ENCODE results near the gene SASS6.

SASS6 gene

GRCh38 chr1:100132566-100133477 lies at the start of gene SASS6, which contains the start of gene TRMT13:
Gene SASS6 (minus strand): TSS chr1:100132930. CDS start chr1:100132814, 116 bp downstream.
Gene TRMT13 (plus strand): TSS chr1:100133163. CDS start chr1:100133169, 6 bp downstream.
- DNase-seq (ENCODE audit: low read depth in 2 of 2), result peak; percentile 79 to 88

GRCh38 chr1:100178091-100178490 lies 45.4 kb upstream of the SASS6 start, which contains the start of gene LRRC39:
Gene LRRC39 (minus strand): TSS chr1:100178256. CDS start chr1:100168516, 9,740 bp downstream.
- no peak for DNase-seq (ENCODE audit: low read depth in 2 of 2)

DNA sequence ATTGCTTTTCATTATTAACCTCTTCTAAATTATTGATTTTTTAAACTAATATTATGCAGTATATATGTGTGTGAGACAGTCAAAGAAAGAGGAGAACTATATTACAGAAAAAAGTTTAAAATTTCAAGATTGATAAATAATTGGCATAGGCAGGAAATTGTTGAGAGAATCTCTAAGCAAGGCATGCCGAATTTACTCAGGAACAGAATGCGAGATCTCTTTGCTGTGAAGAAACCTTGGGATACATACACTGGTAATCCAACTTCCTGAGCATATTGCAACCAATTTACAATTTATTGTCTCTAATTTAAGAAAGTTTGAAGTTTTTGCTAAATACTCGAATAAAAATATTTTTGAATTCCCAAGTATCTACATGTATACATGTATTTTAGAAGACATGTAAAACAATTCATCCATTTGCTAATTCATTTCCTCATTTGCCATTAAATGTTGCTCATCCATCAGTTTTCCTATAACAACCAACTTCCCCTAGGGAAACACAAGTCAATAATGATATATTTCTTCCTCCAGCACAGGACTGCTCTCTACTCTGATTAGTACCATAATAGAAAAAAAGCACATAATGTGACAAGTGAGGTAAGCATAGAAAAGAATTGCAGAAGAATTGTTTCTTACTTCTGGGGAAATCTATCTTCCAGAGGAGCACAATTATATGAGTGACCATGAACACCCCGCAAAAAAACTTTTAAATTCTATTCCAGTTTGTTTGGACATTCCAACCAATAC lies 44.7 kb upstream of the SASS6 start:
- no peak for DNase-seq (ENCODE audit: low read depth in 2 of 2)

DNA sequence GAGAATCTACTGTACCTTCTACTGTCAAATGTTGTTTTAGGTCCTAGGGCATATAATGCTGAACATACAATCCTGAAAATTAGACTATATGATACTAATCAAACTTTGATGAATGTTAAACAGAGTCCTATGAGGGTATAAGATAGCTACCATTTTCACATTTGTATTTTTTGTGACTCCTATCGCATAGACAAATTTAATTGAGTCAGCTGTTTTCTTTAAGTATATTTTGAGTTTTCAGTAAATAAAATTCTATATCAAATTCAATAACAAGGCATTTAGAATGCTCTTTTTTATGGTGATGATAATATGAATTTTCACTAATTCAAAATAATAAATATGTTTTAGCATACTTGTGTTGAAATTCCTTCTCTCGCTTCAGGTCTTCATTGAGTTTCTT lies 35.3 kb upstream of the SASS6 start:
- DNase-seq (ENCODE audit: low read depth in 2 of 2), result no peak

DNA sequence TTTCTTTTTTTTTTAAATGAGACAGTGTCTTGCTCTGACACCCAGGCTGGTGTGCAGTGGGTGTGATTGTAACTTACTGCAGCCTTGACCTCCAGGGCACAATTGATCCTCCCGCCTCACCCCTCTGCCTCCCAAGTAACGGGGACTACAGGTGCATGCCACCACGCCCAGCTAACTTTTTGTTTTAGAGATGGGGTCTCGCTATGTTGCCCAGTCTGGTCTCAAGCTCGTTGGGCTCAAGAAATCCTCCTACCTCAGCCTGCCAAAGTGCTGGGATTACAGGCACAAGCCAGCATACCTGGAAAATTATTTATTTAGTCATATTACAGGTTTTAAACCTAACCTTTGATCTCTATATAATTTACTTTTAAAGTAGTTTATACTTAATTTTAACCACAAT lies 32.0 kb upstream of the SASS6 start:
- DNase-seq (ENCODE audit: low read depth in 2 of 2), result no peak

GRCh38 chr1:100164216-100164615 lies 31.5 kb upstream of the SASS6 start:
- DNase-seq (ENCODE audit: low read depth in 2 of 2), result no peak

GRCh38 chr1:100162881-100163280 lies 30.2 kb upstream of the SASS6 start:
- no peak for DNase-seq (ENCODE audit: low read depth in 2 of 2)

GRCh38 chr1:100152271-100152670 lies 19.5 kb upstream of the SASS6 start:
- no peak for DNase-seq (ENCODE audit: low read depth in 2 of 2)

GRCh38 chr1:100151679-100152078 lies 18.9 kb upstream of the SASS6 start:
- no peak for DNase-seq (ENCODE audit: low read depth in 2 of 2)

DNA sequence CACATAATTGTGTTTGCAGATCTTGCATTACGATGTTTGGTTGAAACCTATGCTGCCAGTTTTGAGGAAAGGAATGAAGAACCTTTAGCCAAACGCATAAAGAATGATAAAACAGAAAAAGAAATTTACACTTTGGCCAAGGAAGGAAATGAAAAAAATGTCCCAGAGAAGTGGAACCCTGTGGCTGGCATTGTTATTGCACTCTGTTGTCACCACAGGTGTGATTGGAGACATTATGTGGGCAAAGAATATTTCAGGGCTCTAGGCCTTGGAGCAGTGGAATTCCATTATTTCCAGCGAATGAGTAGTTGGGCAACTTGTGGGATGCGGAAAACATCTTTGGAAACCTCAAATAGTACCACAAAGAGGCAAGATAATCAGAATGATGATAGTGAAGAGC lies 15.1 kb upstream of the SASS6 start:
- no peak for DNase-seq (ENCODE audit: low read depth in 2 of 2)

GRCh38 chr1:100146958-100147357 lies 14.2 kb upstream of the SASS6 start:
- no peak for DNase-seq (ENCODE audit: low read depth in 2 of 2)

DNA sequence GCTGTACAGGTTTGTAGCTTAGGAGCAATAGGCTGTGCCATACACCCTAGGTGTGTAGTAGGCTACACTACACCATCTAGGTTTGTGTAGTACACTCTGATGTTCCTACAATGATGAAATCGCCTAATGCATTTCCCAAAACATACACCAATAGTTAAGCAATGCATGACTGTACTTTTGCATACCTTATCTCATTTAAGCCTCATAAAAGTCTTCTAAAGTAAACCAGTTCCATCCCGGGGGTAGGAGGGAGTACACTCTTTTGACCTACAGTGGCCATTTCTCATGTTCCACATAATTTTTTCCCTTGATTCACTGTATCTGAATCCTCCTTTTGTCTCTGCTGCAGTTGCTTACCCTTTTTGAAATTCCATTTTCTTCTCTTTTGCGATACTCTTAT lies 12.4 kb upstream of the SASS6 start:
- DNase-seq (ENCODE audit: low read depth in 2 of 2), result no peak

DNA sequence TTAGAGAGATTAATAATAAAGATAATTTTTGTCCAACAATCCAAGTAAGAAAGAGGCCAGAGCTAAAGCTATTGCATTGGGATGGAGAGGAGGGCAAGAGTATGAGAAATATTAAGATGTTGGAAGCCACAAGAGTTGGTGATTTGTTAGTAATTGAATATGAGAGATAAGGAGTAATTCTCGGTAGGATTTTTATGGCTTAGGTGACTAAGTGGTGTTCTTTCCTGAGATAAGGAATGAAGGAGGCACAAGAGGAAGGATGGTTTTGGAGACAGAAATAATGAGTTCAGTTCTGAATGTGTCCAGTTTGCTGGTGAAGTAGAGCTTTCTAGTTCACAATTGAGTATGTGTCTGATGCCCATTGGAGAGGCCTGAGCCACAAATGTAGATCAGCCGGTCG lies 9.6 kb upstream of the SASS6 start:
- DNase-seq (ENCODE audit: low read depth in 2 of 2), result no peak

- no peak for DNase-seq (ENCODE audit: low read depth in 2 of 2)
Observed at GRCh38 chr1:100141192-100141591, 8.5 kb upstream of the SASS6 start.

DNA sequence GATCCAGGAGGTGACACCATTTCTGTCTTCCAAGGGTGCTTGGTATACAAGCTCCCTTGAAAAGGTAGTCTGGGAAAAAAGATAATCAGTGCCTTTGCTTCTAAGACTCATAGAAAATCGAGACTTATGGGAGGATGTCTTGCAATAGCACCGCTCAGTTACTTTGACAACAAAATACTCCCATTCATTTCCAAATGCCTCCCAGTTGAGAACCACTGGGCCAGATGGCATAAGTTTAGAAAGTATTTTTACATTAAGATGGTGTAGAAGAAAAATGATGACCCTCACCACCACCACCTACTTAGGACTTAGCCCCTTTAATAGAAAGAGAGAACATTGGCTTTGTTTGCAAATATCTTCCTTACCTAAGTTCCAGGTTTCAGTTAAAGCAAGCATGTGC lies 4.9 kb upstream of the SASS6 start:
- DNase-seq (ENCODE audit: low read depth in 2 of 2), result no peak

- DNase-seq (ENCODE audit: low read depth in 2 of 2), result no peak
Observed at GRCh38 chr1:100134872-100135271, 2.1 kb upstream of the SASS6 start.

DNA sequence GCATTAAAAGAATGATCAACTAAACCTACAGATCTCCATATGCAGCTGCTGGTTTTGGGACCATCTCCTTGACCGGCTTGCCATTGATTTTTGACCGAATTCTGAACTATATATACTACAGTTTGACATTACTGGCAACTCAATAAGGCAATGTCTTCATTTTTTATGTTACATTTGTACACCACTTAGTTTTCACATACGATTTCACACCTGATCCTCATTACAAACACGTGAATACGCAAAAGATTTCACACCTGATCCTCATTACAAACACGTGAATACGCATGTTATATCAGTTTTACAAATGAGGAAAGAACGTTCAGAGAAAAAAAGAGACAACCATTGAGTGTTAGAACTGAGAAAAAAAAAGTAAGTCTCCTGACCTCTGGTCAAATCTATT lies 1.1 kb downstream of the SASS6 start:
- DNase-seq (ENCODE audit: low read depth in 2 of 2), result no peak

DNA sequence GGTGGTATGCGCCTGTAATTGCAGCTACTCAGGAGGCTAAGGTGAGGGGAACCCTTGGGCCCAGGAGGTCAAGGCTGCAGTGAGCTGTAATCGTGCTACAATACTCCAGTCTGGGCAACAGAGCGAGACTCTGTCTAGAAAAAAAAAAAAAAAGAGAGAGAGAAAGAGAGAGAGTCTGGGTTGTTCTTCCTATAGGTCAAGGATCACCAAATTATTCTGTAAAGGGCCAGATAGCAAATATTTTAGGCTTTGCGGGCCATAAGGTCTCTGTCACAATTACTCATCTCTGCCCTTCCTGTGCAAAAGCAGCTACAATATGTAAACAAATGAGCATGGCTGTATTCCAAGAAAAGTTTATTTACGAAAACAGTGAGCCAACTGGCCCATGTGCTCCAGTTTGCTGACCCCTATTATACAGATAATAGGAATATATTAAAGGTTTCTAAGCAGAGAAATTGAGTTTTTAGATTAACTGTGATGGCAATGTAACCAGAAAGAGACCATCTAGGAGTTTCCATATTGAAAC lies 2.1 kb downstream of the SASS6 start:
- DNase-seq (ENCODE audit: low read depth in 2 of 2), result no peak

DNA sequence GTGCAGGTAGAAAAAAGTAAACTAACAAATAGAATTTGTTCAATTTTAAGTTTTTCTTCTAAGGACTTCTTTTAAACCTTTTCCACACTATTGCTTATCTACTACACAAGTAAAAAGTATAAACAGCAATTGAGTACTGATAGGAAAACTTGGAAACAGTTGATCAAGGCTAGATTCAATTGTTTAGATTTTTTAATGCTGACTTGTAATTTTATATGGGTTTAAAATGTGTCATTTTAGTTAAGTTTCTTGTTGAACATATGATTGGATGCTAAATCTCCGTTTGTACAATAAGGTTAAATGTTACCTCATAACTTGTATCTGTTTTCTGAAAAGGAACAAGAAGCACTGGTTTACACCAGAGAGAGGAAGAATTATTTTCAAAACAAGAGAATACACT lies 5.5 kb downstream of the SASS6 start:
- no peak for DNase-seq (ENCODE audit: low read depth in 2 of 2)

DNA sequence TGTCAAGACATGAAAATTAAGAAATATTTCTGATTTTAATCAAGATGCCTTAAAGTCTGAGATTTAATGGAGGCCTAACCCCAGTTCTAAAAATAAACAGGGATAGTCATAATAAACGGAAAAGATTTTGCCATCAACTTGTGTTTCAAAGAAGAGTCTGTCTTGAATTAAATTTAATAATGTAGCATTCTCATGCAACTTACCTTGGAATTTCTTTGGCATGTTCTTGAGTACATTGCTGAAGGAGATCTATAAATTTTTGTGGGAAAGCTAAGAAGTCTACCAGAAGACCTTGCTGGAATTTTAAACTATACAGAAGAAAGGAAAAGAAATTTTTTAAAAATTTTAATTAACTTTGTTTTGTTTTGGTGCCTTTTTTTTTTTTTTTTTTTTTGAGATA lies 10.6 kb downstream of the SASS6 start:
- DNase-seq (ENCODE audit: low read depth in 2 of 2), result no peak

DNA sequence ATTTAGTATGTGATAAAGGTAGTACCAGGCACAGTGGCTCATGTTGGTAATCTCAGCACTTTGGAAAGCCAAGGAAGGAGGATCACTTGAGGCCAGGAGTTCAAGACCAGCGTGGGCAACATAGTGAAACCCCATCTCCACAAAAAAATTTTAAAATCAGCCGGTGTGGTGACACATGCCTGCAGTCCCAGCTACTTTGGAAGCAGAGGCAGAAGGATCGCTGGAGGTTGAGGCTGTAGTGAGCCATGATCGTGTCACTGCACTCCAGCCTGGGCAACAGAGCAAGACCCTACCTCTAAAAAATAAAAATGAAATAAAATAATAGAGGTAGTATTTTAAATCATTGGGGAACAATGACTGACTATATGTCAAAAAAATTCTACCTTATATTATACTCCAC lies 17.2 kb downstream of the SASS6 start:
- no peak for DNase-seq (ENCODE audit: low read depth in 2 of 2)

DNA sequence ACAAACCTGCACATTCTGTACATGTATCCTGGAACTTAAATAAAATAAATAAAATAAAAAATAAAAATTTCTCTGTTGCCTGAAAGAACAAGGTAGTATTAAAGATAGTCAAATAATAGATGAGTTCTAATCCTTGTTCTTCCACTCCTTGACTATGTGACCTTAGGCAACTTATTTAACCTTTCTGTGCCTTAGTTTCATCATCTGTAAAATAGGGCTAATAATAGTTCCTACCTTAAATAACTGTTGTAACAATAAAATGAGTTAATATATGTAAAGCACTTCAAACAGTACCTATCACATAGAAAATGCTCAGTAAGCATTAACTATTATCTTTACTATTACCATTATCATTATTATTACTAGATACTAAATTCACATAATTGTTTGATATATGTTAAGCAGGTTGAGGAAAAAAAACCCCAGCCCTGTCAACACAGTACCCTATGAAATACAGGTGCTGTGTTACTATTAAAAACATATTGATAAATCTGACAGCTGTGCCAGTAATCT lies 23.1 kb downstream of the SASS6 start:
- DNase-seq (ENCODE audit: low read depth in 2 of 2), result no peak

All from stimulated activated CD8-positive, alpha-beta memory T cell treated with anti-CD3 and anti-CD28 coated beads, Interleukin-2, amount 100 ng/mL, for 48 hours (primary cell).